Suppressor macrophage treated with lipopolysaccharide for 4 hours (primary cell): Measurements from ENCODE around the gene PBOV1.
"Not testable (repeated sequence)": the region's sequence is repeated elsewhere in the genome, so short reads cannot be mapped to it uniquely, and the experiment has no call there.

Experiments
- DNase-seq: peaks from one replicate; pipeline ENCODE4 v3.0.0-alpha.2; 2020

PBOV1 gene

DNA sequence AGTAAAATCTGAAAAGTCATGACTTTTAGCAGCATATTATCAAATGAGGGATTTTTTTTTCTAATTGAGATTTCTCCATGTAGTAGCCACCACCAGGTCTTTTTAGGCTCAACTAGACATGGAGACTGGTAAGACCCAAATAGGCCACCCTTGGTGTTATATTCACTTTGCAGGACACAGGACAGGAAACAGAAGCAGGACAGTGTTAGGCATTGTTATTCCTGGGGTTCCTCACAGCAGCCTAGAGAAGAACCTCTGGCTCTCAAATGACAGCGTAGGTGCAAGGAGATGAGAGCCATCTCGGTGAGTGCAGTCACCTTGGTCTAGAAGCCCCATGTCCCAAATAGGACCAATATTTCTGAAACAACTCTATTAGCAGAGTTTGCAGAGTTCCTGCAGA is 19.2 kb upstream of the PBOV1 start:
- DNase-seq: no peak

DNA sequence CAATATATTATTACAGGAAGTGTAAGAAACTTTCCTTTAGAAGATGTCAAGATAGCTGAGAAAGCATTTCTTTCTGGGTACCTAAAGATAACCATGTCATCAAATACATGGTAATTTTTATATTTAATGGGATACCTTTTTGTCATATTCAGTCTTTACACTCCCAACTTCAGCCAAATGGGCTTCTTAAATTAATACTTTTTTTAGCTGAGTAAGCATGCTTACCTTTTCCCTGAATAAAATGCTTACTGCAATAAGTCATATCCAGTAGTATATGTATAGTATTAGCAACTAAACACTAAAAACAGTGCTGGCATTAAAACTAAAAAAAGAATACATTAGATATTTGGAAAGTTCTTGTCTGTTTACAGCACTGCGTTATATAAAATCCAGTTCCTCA is 17.4 kb upstream of the PBOV1 start:
- DNase-seq: no peak

- no peak for DNase-seq
These were observed 16.9 kb upstream of the PBOV1 start for GRCh38 chr6:138235205-138235604.

- DNase-seq: no peak
These were observed 16.1 kb upstream of the PBOV1 start for GRCh38 chr6:138234363-138234762.

GRCh38 chr6:138231381-138231886 is 13.1 kb upstream of the PBOV1 start:
- DNase-seq: no peak

DNA sequence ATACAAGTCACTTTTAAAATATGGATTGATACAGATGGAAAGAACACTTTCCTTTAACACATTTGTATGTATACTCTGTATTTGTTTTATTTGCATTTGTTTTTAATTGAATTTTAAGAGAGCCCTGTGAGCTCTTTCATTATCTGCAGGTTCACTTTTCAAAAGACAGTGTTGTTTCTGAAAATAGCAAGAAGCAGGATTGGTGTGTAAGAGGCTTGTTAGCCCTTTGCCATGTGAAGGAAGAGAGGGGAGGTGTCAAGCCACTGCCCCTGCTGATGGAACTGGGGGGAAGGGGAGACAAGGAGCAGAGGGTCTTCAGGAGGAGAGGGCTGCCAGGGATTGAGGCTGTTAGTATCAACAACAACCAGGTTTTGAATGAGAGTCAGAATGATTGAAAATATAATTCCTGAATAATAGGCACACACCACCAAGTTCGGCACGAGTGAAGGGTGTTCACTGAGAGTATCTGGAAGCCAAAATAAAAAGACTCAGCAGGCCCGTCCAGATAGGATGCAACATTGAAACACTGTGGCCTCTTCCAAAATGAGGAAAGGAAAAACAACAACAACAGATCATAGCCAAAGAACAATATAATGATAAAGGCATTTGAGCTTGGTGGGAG is 12.6 kb upstream of the PBOV1 start:
- DNase-seq: no peak

GRCh38 chr6:138230221-138230620 is 11.9 kb upstream of the PBOV1 start:
- no peak for DNase-seq

- DNase-seq: no peak
These were observed 11.4 kb upstream of the PBOV1 start for GRCh38 chr6:138229663-138230179.

DNA sequence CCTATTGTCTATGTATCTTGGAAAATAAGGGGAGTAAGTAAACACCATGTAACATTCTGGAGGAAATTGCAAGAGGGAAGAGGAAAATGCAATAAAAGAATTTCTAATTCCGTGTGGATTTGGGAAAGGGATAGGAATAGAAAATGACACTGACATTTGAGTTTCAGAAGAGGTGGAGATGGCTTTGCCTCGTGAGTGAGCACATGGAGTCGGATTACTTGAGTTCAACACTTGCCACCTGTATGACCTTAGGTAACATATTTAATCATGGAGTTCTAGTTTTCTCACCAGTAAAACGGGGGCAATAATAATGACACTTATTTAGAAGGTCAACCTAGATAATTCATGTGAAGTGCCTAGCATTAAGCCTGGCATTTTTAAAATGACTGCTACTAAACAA is 10.8 kb upstream of the PBOV1 start:
- no peak for DNase-seq

- no peak for DNase-seq
These were observed 9.1 kb upstream of the PBOV1 start for GRCh38 chr6:138227316-138227781.

- no peak for DNase-seq
These were observed 8.5 kb upstream of the PBOV1 start for GRCh38 chr6:138226700-138227315.

GRCh38 chr6:138225953-138226352 is 7.7 kb upstream of the PBOV1 start:
- no peak for DNase-seq

DNA sequence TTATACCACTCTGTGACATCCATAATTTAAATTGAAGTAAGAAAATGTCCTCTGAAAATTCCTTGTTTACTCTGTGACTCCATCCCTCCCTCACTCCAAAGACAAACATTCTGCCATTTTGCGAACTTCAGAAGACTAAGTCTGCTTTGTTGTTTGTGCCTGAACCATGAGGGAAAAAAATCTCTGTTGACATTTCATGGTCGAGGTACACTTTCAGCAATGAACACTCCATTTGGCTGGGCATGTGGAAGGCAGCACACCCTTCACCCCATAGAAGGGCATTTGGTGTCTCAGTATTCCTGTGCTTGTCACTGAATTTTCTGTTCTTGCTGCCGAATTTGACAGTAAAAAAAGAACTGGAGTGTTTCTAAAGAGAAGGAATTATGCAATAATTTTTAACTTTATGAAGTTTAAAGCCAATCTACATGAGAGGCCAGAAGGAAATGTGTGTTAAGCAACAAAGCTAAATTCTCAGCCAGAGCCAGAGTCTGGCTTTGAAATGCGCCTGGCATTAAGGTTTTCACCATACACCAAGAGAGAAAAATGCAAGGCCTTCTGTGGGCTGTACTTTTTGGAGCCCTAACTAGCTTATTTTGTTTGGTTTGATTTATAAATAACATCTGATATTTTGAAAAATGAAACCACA is 4.7 kb upstream of the PBOV1 start:
- DNase-seq: no peak

DNA sequence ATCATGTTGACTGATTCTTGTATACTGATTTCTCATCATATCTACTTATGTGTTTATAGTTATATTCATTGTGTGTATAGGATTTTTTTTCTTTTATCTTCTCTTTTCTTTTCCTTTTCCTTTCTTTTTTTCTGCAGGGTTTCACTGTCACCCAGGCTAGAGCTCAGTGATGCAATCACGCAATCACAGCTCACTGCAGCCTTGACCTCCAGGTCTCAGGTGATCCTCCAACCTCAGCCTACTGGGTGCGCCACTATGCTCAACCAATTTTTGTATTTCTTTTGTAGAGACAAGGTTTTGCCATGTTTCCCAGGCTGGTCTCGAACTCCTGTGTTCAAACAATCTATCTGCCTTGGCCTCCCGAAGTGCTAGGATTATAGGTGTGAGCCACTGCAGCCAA is 1.6 kb upstream of the PBOV1 start:
- DNase-seq: no peak

GRCh38 chr6:138219398-138219797 is 1.1 kb upstream of the PBOV1 start:
- DNase-seq: no peak

DNA sequence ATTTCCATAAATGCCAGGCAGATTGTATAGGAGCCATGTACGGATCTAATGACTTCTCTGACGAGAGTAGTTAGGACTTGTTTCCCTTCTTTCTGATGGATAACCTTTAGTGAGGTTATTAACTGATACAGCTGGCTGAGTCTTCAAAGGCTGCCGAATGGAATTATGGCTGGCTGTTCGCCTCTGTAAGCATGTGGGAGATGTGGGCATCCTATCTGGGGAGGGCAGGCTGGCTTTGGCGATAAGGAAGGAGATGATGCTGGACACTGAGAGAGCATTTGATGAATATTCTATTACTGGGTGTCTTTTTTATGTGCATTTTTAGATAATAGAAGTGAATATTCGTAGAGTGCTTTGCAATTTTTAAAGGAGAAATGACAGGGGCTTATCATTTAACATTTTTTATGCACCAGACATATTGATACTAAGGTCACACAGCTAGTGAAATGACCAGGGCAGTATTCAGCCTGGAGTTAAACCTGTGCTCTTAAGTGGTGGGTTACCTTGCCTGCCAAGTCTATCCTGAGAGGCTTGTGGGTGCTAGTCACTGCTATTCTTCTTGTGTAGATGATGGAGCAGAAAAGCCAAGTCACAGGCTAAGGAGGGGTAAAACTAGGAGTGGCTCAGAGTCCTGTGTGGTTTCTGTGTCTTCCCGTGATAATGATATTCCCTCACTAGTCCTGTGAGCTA is 3.1 kb downstream of the PBOV1 start:
- no peak for DNase-seq

GRCh38 chr6:138212530-138212929 is 5.8 kb downstream of the PBOV1 start:
- DNase-seq: not testable (repeated sequence)

- DNase-seq: no peak
These were observed 6.7 kb downstream of the PBOV1 start for GRCh38 chr6:138211601-138212000.

DNA sequence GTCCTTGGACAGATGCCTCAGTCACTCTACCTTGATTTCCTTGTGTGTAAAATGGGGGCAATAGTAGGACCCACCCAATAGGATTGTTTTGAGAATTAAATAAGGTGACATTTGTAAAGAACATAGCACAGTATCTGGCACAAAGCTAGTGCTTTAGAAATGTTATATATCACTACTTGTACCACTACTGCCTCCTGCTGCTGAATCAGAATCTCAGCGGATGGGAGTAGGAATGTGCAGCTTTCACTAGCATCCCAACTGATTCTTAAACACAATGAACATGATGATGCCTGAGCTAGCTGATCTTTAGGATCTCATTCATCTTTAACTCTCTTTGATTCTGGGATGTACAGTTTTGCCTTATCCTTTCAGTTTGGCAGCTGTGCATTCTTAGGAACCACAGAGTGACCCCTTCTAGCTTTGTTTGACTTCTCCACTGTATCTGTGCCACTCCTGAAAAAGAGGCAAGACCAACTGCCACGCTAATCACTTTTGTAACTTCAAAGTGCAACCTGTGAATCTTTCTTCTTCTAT is 7.2 kb downstream of the PBOV1 start:
- DNase-seq: no peak

- no peak for DNase-seq
These were observed 11.4 kb downstream of the PBOV1 start for GRCh38 chr6:138206862-138207261.

- no peak for DNase-seq
These were observed 12.7 kb downstream of the PBOV1 start for GRCh38 chr6:138205437-138206094.

DNA sequence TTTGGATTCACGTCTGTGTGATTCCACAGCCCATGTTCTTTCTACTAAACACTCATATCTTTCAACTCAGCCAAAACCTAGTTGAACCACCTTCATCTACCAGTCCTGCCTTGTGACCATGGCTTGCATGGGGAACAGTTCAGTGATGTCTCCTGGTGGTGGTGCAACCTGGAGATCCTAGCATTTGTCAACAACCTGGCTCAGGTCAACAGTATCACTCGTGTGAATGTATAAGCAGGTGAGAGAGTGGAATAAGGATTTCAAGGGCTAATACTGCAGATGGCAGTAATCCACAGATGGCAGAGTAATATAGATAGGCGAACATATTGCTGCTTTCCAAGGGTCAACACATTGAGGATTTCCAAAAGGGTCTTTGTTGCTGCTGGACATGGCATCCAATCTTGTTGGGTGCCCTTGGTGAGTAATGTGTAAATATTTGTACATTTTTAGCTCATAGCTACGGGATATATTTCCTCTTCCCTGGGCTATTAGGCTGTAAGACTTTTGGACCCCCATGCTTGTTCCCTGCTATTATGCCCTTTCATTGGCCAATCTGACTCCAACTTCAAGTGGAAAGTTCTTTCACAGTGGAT is 13.4 kb downstream of the PBOV1 start:
- DNase-seq: no peak
